GM10847 (cell line): ENCODE results near the gene PLCG2.

Source experiments
- POLR2A ChIP-seq: IDR thresholded peaks from 2 replicates; pipeline ENCODE4 v1.6.1; 2011; ENCODE audit not compliant: insufficient read length; ENCODE audit errors: extremely low read depth

The PLCG2 gene

GRCh38 chr16:81817789-81818567 lies 38.9 kb downstream of the PLCG2 start:
- TF ChIP-seq POLR2A = no peak

GRCh38 chr16:81818568-81818896 lies 39.4 kb downstream of the PLCG2 start:
- no peak for TF ChIP-seq POLR2A

- no peak for TF ChIP-seq POLR2A
Observed at GRCh38 chr16:81818905-81819304, 39.8 kb downstream of the PLCG2 start.

- TF ChIP-seq POLR2A = peak; percentile 47
Observed at GRCh38 chr16:81821436-81822128, 42.5 kb downstream of the PLCG2 start.

DNA sequence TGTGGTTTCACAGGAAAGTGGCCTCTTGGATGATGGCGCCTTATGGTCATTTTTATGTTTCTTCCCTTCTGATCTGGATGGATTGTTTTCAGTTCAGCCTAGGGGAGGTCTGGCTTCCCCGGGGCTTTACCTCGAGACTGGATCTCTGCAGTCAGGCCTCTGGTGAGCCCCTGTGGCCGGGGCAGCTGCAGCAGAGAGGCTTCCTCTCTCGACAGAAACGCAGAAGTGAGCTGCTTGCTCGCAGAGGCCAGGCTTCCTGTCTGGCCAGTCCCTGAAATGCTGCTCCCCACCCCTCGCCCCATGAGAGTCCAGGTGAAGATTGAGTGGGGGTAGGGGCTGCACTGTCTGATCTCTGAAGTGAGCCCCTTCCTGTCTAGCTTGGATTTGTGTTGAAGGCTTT lies 44.0 kb downstream of the PLCG2 start:
- peak; percentile 67 for TF ChIP-seq POLR2A

GRCh38 chr16:81823734-81824133 lies 44.6 kb downstream of the PLCG2 start:
- no peak for TF ChIP-seq POLR2A

DNA sequence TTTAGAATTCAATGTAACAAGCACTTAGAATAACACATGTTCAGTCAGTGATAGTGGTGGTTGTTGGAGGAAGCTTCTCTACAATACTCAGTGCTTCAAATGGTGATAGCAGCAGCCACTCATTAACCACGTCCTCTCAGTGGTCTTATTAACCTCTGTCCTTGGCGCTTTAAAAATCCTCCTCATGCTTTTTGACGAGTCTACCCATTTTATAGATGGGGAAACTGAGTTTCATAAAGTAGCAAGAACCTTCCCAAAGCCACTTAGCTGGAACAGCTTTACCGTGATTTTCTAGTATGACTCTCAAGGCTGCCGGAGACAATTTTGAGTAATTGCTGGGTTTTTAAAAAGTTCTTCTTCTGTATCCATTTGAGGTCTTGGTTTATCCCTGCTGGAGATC lies 47.4 kb downstream of the PLCG2 start:
- TF ChIP-seq POLR2A = no peak

DNA sequence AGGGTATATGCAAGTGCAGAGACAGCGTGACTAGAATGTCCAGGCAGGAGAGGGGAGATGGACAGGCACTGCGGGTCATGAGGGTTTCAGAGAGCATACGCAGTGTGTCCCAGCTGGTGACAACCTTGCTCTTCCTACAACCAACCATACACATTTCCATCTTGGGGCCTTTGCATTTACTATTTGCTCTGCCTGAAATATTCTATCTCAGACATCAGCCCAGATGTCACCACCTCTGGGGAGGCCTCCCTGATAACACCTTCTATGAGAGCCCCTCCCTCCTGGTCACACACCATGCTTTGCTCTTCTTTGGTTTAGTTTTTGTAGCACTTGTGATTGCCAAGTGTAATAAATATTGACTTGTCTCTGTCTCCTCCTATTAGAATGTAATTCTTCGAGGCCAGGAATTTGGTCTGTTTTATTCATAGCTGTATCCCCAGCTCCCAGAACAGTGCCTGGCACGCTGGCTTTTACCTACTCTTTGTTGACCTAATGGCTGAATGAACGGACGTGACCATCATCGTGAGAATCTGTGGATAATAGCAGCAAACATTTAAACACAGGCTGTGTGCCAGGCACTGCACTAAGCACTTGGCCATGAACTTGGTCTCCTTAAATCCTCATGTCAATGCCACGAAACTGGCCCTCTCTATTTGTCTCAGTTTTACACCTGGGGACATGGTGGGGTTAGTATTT lies 51.9 kb downstream of the PLCG2 start:
- TF ChIP-seq POLR2A = no peak

DNA sequence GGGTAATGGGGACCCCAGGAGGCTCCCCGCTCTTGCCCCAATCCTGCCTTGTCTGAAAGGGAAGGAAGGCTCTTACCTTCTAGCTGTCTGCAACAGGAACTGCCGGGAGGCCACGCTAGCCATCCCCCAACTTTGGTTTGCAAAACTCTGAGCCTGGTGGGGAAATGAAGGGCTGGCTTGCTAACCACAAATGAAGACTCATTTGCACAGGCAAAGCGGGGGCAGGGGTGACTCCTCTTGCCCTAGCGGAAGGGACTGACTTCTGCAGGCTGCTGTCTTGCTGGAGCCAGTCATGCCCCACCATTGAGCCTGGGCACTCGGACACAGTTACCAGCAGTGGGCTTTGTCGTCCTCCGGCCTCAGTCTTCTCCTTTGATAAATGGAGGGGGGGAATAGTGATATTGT lies 52.6 kb downstream of the PLCG2 start:
- peak; percentile 68 for TF ChIP-seq POLR2A

DNA sequence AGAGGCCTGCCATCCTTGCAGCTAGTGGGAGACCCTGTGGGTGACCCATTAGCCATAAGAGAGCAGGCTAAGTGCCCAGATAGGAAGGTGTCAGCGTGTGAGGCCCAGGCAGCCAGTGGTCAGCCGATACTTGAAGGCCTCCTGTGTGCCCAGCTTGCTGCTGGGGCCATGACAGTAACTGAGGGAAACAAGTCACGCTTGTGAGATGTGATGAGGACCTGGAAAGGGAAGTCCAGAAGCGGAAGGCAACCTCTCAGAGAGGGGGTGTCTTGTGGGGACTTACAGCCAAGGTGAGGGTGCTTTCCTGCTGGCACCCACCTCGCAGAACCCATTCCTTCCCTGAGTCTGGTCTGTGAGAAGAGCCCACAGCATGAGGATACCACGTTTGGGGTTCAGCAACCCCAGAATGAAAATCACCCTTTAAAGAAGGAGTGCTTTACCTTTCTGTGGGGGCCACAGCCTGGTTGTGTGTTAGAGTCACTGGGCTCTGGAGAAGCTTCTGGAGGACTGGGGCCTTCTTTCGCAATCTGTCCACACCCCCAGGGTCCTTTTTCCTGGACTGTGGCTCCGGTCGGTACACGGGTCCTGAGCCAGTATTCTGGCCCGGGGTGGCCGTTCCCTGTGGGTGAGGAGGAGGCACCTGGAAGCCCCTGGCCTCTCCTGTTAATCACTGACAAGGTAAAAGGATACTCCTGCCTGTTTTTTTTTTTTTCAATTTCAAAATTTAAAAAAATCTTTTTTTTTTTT lies 53.9 kb downstream of the PLCG2 start:
- TF ChIP-seq POLR2A = no peak

DNA sequence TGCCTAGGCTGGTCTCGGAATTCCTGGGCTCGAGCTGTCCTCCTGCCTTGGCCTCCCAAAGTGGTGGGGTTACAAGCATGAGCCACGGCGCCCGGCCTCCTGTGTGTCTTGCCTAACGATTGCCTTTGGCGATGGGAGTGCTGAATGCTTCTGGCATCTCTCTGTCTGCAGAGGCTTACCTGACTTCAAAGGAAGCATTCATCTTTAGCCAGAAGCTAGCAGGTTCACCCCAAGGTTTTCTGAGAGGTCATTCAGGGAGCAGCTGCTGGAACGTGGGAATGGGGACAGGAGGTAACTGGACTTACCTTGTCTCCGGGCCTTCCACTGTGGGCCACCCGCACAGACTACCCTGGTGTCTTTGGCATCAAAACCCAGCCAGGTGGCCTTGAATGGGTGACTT lies 54.7 kb downstream of the PLCG2 start:
- TF ChIP-seq POLR2A = no peak

- TF ChIP-seq POLR2A = no peak
Observed at GRCh38 chr16:81834868-81835267, 55.8 kb downstream of the PLCG2 start.

DNA sequence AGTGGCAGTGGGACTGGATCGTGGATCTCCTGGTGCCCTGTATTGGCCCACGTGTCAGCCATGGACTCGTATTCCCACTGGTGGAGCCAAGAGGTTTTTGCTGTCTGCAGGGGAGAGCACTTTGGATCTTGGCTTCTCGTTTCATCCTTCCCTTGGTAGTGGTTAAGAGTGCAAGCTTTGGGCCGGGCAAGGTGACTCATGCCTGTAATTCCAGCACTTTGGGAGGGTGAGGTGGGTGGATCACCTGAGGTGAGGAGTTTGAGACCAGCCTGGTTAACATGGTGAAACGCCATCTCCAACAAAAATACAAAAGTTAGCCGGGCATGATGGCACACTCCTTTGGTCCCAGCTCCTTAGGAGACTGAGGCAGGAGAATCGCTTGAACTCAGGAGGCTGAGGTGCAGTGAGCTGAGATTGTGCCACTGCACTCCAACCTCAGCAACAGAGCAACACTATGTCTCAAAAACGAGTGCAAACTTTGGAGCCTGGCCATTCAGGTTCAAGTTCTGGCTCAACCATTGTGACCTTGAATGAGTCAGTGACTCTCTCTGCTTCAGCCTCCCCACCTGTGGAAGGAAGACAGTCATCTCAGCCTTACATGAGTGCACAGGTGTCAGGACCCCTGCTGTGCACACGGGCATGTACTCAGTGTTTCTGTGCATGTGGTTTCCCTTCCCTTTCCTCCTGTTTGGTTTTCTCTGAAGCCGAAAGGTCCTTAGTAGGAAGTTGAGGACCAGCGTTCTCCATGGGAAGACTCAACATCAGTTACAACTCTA lies 57.4 kb downstream of the PLCG2 start:
- no peak for TF ChIP-seq POLR2A

DNA sequence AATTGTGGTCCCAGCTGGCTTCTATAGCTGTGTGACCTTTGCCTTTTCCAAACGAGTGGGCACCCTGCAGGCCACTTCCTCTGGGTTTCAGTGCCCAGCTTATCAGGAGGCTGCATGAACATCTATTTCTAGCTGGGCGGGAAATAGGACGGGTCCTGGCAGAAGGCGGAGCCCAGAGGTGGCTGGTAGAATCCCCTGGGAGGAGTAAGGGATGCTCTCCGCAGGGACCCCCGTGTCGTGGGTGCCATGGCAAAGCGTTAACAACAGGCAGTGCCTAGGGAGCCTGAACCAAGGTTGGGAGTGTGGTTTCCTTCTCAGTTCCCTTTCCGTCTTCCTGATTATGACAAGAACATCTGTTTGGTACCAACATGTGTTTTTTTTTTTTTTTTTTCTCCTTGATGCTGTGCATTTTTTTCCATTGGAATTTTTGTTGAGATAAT lies 58.2 kb downstream of the PLCG2 start:
- TF ChIP-seq POLR2A = no peak

- no peak for TF ChIP-seq POLR2A
Observed at GRCh38 chr16:81838794-81839193, 59.7 kb downstream of the PLCG2 start.
